HG02798 (cell line): ENCODE data around the gene GALNT9.

Experiments used
- ATAC-seq: cut with Tn5 transposase; IDR thresholded peaks from one replicate; pipeline ENCODE4 v1.9.1; 2021; ENCODE audit warnings: mild to moderate bottlenecking; ENCODE audit not compliant: unreplicated experiment, poor library complexity

The GALNT9 gene

GRCh38 chr12:132178801-132179401 lies 150.5 kb downstream of the GALNT9 start:
- ATAC-seq: no peak

- no peak for ATAC-seq
Observed at GRCh38 chr12:132178316-132178715, 151.1 kb downstream of the GALNT9 start.

- no peak for ATAC-seq
Observed at GRCh38 chr12:132176920-132177551, 152.4 kb downstream of the GALNT9 start.

- no peak for ATAC-seq
Observed at GRCh38 chr12:132176385-132176919, 152.9 kb downstream of the GALNT9 start.

GRCh38 chr12:132175496-132176384 lies 153.6 kb downstream of the GALNT9 start:
- no peak for ATAC-seq

GRCh38 chr12:132174839-132175490 lies 154.4 kb downstream of the GALNT9 start:
- ATAC-seq: no peak

- ATAC-seq: no peak
Observed at GRCh38 chr12:132174015-132174838, 155.2 kb downstream of the GALNT9 start.

- ATAC-seq: no peak
Observed at GRCh38 chr12:132173135-132174014, 156.0 kb downstream of the GALNT9 start.

GRCh38 chr12:132172619-132173018 lies 156.8 kb downstream of the GALNT9 start:
- no peak for ATAC-seq

GRCh38 chr12:132171968-132172521 lies 157.3 kb downstream of the GALNT9 start:
- ATAC-seq: no peak

GRCh38 chr12:132171293-132171967 lies 158.0 kb downstream of the GALNT9 start:
- no peak for ATAC-seq

GRCh38 chr12:132170637-132171292 lies 158.6 kb downstream of the GALNT9 start:
- no peak for ATAC-seq

GRCh38 chr12:132170094-132170636 lies 159.2 kb downstream of the GALNT9 start:
- no peak for ATAC-seq

- no peak for ATAC-seq
Observed at GRCh38 chr12:132169376-132169775, 160.0 kb downstream of the GALNT9 start.

- ATAC-seq: no peak
Observed at GRCh38 chr12:132168311-132169031, 160.9 kb downstream of the GALNT9 start.

GRCh38 chr12:132167611-132168310 lies 161.6 kb downstream of the GALNT9 start:
- ATAC-seq: no peak
